ELF-1 (cell line): ENCODE measurements around the gene DHRS3.
A peak's percentile ranks its signal among the peaks of the same experiment; 100 is the strongest.

ENCODE experiments used
- DNase-seq: peaks from one replicate; pipeline ENCODE4 v3.0.0-alpha.2; 2016; ENCODE audit warnings: low read depth, low spot score

The DHRS3 gene

GRCh38 chr1:12640237-12640957, 22.4 kb upstream of the DHRS3 start:
- DNase-seq, result no peak

- DNase-seq, result no peak
Measured at GRCh38 chr1:12637693-12638092, 19.7 kb upstream of the DHRS3 start.

DNA sequence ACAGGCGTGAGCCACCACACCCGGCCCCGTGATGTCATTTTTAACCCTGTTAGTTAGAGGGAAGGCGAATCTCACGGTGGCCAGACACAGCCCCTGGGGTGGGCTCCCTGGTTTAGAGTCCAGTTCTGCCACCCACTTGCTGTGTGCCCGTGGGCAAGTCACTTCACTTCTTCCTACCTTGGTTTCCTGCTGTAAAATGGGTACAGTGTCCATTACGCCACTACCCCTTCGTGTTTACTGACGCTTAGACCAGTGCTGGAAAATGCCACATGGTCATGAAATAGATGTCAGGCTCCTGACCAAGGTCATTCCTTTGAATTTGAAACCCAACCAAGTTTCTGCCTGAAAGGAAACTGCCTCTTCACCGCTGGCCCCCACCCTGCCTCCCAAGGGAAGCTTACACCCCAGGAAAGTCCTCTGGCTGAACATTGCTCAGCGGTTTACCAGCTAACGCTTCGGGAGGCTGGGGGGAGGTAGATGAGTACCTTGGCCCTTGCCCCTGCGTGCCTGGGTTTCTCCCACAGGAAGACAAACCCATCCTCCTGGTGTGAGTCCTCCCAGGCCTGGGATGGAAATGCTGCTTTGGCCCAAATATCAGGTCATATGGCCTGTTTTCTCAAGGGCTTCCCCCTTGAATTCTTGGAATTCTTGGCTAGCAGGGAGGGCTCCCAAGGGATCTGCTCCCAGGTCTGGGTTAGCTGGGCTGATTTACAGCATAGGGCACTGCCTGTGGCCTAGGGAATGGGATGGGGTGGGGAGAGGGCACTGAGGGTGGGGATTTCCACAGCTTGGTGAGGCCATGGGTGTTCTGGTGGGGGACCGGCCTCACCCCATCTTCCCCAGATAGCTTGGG, 18.3 kb upstream of the DHRS3 start:
- DNase-seq, result peak; percentile 82

DNA sequence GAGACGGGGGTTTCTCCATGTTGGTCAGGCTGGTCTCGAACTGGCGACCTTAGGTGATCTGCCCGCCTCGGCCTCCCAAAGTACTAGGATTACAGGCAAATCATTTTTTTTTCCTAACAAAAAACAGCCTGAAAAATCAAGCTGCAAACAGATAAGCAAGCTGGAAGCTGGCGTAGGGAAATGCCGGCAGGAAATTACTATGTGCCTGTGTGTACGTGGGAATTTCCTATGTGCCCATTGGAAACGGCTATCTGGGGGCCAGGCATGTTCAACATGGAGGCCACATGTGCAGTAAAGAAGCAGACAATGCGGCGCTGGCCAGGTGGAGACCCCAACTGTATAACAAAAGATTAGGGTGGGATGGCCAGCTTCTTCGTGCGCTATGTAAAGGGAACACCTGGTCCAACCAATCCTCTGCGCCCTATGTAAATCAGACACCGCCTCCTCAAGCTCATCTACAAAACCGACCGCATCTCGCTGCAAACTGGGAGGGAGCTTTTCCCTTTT, 16.7 kb upstream of the DHRS3 start:
- DNase-seq, result no peak

- peak; percentile 48 for DNase-seq
Measured at GRCh38 chr1:12634156-12634555, 16.1 kb upstream of the DHRS3 start.

- no peak for DNase-seq
Measured at GRCh38 chr1:12631571-12631970, 13.6 kb upstream of the DHRS3 start.

GRCh38 chr1:12630946-12631530, 13.0 kb upstream of the DHRS3 start:
- no peak for DNase-seq

- DNase-seq, result no peak
Measured at GRCh38 chr1:12629985-12630760, 12.2 kb upstream of the DHRS3 start.

DNA sequence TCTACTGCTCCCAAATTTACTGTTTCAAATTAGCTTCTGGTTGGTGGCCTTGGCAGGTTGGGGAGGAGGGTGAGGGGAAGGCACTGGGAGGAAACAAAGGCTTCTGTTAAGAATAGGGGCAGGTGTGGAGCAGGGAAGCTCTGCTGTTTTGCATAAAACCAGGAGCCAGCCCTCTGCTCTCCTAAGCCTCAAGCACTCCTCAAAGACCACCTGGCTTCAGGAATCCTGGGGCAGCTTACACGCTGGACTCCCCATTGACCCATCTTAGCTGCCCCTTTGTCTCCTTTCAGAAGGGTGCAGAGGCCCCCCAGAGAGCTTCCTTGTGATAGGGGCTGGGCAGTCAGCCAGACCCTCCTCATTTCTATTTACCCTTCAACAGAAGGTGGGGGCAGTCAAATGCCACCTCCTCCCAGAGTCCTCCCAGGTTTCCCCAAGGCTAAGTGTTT, 11.5 kb upstream of the DHRS3 start:
- peak; percentile 88 for DNase-seq

DNA sequence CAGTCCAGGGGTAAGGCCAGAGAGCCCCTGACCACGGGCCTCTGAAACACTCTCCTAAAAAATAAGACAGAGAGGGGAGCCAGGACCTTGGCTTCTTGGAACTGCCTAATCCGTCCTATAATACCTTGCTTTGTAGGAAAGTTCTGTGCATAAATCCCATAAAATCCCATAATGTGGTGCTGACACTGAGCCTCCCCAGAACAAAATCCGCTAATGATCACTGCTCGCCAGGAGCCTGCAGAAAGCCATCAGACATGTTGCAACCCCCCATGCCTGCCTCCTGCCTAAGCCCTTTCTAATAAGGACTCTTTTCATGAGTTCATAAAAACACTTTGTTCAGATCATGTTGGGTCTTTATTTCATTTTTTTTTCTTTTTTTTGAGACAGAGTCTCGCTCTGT, 9.3 kb upstream of the DHRS3 start:
- DNase-seq, result no peak

GRCh38 chr1:12626888-12627287, 8.9 kb upstream of the DHRS3 start:
- no peak for DNase-seq

GRCh38 chr1:12625276-12625675, 7.3 kb upstream of the DHRS3 start:
- no peak for DNase-seq

DNA sequence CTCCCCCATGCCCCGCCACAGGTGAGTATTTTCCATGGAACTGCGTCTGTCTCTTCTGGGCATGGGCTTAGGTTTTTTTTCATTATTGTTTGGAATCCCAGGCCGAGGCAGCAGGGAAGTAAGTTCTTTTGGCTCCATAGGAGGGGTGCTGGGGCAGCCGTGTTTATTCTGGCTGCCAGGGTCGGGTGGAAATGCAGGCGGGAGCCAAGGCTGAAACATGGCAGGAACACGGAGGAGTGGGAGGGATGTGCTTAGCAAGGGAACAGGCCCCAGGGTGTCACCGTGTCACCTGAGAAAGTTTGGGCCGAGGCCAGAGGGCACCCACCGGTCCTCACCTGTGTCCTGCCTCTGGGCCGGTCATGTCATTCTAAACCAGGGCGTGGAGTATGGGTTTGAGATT, 4.5 kb upstream of the DHRS3 start:
- DNase-seq, result no peak

- DNase-seq, result no peak
Measured at GRCh38 chr1:12621346-12622335, 3.6 kb upstream of the DHRS3 start.

DNA sequence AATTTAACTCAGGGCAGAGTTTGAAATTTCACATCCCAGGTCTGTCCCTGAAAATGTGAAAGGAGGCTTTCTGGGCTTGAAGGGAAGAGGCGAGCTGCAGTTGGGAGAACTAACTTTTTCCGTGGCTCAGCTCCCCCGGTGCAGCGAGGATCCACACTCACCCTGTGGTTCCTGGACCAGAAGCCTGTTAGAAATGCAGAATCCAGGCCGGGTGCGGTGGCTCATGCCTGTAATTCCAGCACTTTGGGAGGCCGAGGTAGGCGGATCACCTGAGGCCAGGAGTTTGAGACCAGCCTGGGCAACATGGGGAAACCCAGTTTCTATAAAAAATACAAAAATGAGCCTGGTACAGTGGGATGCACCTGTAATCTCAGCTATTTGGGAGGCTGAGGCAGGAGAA, 2.9 kb upstream of the DHRS3 start:
- DNase-seq, result no peak

DNA sequence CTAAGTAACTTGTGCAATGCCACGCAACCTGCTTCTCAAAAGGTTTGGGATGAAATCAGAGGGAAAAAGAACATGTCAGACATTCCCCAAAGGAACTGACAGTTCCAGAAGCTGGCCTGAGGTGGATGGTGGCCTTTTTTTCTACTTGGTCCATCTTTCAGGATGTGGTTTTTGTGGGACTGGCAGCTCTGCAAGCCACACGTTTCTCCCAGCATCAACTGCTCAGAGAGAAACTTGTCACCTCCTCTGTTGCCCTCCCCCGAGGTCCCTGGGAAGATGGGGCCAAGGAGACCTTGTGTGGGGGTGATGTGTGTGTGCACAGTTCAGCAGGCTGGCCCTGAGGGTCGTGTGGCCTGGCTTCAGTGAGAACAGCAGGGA, 2.5 kb upstream of the DHRS3 start:
- DNase-seq, result no peak

DNA sequence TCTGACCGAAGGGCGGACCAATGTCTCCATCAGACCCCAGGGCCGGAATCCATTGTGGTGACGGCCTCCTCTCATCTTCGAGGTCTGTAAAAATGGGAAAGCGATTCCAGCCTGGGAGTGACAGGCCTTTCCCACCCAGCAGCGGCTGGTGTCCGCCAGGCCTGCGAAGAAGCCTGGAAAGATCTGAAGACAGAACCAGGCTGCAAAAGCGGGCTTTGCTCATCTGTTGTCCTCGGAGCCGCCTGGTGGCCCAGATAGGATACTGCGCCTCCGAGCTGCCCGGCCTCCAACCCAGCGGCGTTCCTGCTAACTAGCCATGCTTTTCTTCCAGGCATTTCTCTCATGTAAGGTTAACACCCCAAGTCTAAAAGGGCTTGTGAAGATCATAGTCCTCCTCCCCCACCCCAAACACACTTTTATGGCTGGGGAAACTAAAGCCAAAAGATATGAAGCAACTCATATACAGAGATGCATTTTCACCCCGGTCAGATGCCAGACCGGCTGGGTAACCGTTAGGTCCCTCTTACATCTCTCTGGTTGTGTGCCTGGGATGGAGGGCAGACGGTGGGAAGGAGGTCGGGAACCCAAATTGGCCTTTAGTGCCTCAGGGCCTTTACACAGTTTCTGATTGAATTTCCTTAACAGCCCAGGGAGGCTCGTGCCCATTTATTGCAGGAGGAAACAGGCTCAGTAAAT, 1.9 kb upstream of the DHRS3 start:
- DNase-seq, result peak; percentile 93

DNA sequence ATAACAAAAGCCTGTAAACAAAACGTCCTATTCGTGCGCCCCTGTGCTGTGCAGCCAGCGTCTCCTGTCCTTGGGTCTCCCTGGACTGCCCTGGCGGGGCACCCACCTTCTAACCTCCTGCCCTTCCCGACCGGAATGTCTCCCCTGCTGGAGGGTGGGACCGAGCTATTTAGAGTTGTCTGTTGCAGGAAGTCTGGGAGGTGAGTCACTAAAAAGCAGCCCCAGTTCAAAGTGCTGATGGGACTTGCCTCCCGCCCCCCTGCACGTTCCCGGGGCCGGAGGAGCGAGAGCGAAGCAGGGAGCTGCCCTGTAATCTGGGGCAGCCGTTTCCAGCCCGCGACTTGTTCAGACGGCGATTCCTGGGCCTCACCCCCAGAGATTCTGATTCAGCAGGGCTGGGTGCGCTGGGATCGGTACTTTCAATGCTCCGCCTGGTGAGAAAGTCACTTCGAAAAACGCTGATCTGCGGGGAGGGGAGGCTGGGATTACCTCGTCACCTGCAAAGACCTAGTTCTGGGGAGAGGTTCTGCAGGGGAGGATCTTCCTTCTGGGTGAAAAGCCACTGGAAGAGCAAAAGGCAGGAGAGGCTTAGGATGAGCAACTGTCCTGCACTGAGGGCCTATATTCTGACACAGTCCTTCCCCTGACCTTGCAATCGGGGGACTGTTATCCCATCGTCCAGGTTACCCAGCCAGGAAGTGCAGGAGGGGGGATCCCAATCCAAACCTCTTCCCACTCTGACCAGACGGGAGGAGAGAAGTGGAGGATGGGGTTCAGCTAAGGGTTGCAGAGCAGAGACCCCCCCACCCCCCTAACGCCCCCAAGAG, 1.2 kb upstream of the DHRS3 start:
- DNase-seq, result peak; percentile 94

GRCh38 chr1:12618661-12618964, 603 bp upstream of the DHRS3 start:
- no peak for DNase-seq
